ENCODE measurements around the gene MBOAT1.

MBOAT1 gene

GRCh38 chr6:20233007-20233730 is 20.9 kb upstream of the MBOAT1 start:
- no peak for DNase-seq

GRCh38 chr6:20232188-20232587 is 19.9 kb upstream of the MBOAT1 start:
- no peak for DNase-seq

- no peak for DNase-seq
Observed at GRCh38 chr6:20230401-20231119, 18.3 kb upstream of the MBOAT1 start.

GRCh38 chr6:20229881-20230280 is 17.6 kb upstream of the MBOAT1 start:
- DNase-seq = no peak

GRCh38 chr6:20227350-20227749 is 15.1 kb upstream of the MBOAT1 start:
- no peak for DNase-seq

GRCh38 chr6:20223141-20223540 is 10.9 kb upstream of the MBOAT1 start:
- no peak for DNase-seq

- no peak for DNase-seq
Observed at GRCh38 chr6:20221421-20221820, 9.2 kb upstream of the MBOAT1 start.

- DNase-seq = no peak
Observed at GRCh38 chr6:20220359-20220758, 8.1 kb upstream of the MBOAT1 start.

GRCh38 chr6:20217891-20218290 is 5.6 kb upstream of the MBOAT1 start:
- DNase-seq = no peak

GRCh38 chr6:20217324-20217855 is 5.1 kb upstream of the MBOAT1 start:
- DNase-seq = no peak

GRCh38 chr6:20215310-20215709 is 3.0 kb upstream of the MBOAT1 start:
- DNase-seq = no peak

- DNase-seq = no peak
Observed at GRCh38 chr6:20213271-20213798, 1.1 kb upstream of the MBOAT1 start.

GRCh38 chr6:20211941-20212391 is 303 bp downstream of the MBOAT1 start:
- no peak for DNase-seq

GRCh38 chr6:20211037-20211940 is 980 bp downstream of the MBOAT1 start:
- no peak for DNase-seq

- no peak for DNase-seq
Observed at GRCh38 chr6:20210158-20210557, 2.1 kb downstream of the MBOAT1 start.

- no peak for DNase-seq
Observed at GRCh38 chr6:20208687-20209378, 3.4 kb downstream of the MBOAT1 start.

- no peak for DNase-seq
Observed at GRCh38 chr6:20207088-20207418, 5.2 kb downstream of the MBOAT1 start.

- no peak for DNase-seq
Observed at GRCh38 chr6:20205722-20206161, 6.5 kb downstream of the MBOAT1 start.

GRCh38 chr6:20204512-20204894 is 7.8 kb downstream of the MBOAT1 start:
- DNase-seq = no peak

- no peak for DNase-seq
Observed at GRCh38 chr6:20203561-20204511, 8.4 kb downstream of the MBOAT1 start.

- DNase-seq = no peak
Observed at GRCh38 chr6:20202699-20203302, 9.5 kb downstream of the MBOAT1 start.
